Astrocyte (in vitro differentiated cells and primary cell): ENCODE data around the gene TMUB1.

ENCODE experiments used
- CTCF ChIP-seq: IDR thresholded peaks from 2 replicates; pipeline ENCODE4 v1.5.1; 2011; ENCODE audit warnings: low read depth, mild to moderate bottlenecking, inconsistent platforms, low read length, moderate library complexity; ENCODE audit not compliant: insufficient read depth
- EZH2 ChIP-seq: IDR thresholded peaks from 2 replicates; pipeline ENCODE4 v1.6.1; 2012; ENCODE audit warnings: mild to moderate bottlenecking, low read length, inconsistent platforms; ENCODE audit not compliant: insufficient read depth

GRCh38 chr7:151069841-151070573 is 13.3 kb downstream of the TMUB1 start:
- TF ChIP-seq EZH2 (no peak), CTCF (no peak)
